ENCODE data around the gene LCK.

LCK gene

GRCh38 chr1:32239790-32240139 lies 11.3 kb upstream of the LCK start:
- Histone ChIP-seq H3K4me1 (ENCODE audit: insufficient read depth, low read length, severe bottlenecking) (peaks cover 35% of the 10 kb centered on the region), H3K79me2 (ENCODE audit: insufficient read depth, low read length) (no peaks in the 10 kb centered on the region), H3K36me3 (ENCODE audit: insufficient read depth, low read length) (peaks cover 2% of the 10 kb centered on the region; the same call in 1 of the 2 replicates), H3K9me3 (ENCODE audit: low read length) (no peaks in the 10 kb centered on the region), H3K4me3 (ENCODE audit: low read depth, low read length, poor library complexity, severe bottlenecking) (peak overlapping the region; percentile 64), H3K27ac (ENCODE audit: low read depth, low read length, poor library complexity, severe bottlenecking) (peak overlapping the region; percentile 72), H3K9ac (ENCODE audit: low read length) (peak overlapping the region; percentile 69), H3K27me3 (ENCODE audit: insufficient read depth, low read length) (no peaks in the 10 kb centered on the region), H3K4me2 (ENCODE audit: low read length) (peak overlapping the region; percentile 83), H3F3A (ENCODE audit: insufficient read depth, low read length) (peaks cover 3% of the 10 kb centered on the region; the same call in 1 of the 2 replicates), H4K20me1 (ENCODE audit: insufficient read depth, low read length) (no peaks in the 10 kb centered on the region), H3K9me2 (ENCODE audit: low read depth, low read length) (no peaks in the 10 kb centered on the region), H2AFZ (ENCODE audit: low read length) (0 out of 2 replicates have a peak overlapping the region, but pooled peaks have one; percentile 34)
- no peak for TF ChIP-seq CTCF (IDR thresholded peaks at IDR 0.05; ENCODE audit: low read length)
- no peak for TF ChIP-seq EZH2 (IDR thresholded peaks at IDR 0.05; ENCODE audit: borderline replicate concordance, low read length)

GRCh38 chr1:32240140-32240951 lies 10.7 kb upstream of the LCK start:
- Histone ChIP-seq H3K9me2 (ENCODE audit: low read depth, low read length) (no peaks in the 10 kb centered on the region), H4K20me1 (ENCODE audit: insufficient read depth, low read length) (no peaks in the 10 kb centered on the region), H3K79me2 (ENCODE audit: insufficient read depth, low read length) (no peaks in the 10 kb centered on the region), H3K9ac (ENCODE audit: low read length) (peak overlapping the region; percentile 69), H3K4me1 (ENCODE audit: insufficient read depth, low read length, severe bottlenecking) (peaks cover 33% of the 10 kb centered on the region), H3K36me3 (ENCODE audit: insufficient read depth, low read length) (no peaks in the 10 kb centered on the region), H3K9me3 (ENCODE audit: low read length) (no peaks in the 10 kb centered on the region), H3F3A (ENCODE audit: insufficient read depth, low read length) (peaks cover 3% of the 10 kb centered on the region; the same call in 1 of the 2 replicates), H3K27ac (ENCODE audit: low read depth, low read length, poor library complexity, severe bottlenecking) (peak overlapping the region; percentile 72), H3K27me3 (ENCODE audit: insufficient read depth, low read length) (no peaks in the 10 kb centered on the region), H3K4me2 (ENCODE audit: low read length) (peak overlapping the region; percentile 83), H2AFZ (ENCODE audit: low read length) (0 out of 2 replicates have a peak overlapping the region, but pooled peaks have one; percentile 34), H3K4me3 (ENCODE audit: low read depth, low read length, poor library complexity, severe bottlenecking) (peak overlapping the region; percentile 64)
- TF ChIP-seq EZH2 (IDR thresholded peaks at IDR 0.05; ENCODE audit: borderline replicate concordance, low read length) = no peak
- peak; percentile 40 for TF ChIP-seq CTCF (IDR thresholded peaks at IDR 0.05; ENCODE audit: low read length)

GRCh38 chr1:32241001-32241763 lies 9.9 kb upstream of the LCK start:
- no peaks in the 10 kb centered on the region for H3K79me2 ChIP-seq (ENCODE audit: insufficient read depth, low read length)
- H3K36me3 ChIP-seq (ENCODE audit: insufficient read depth, low read length) = no peaks in the 10 kb centered on the region
- no peaks in the 10 kb centered on the region for H3K9me2 ChIP-seq (ENCODE audit: low read depth, low read length)
- H3F3A ChIP-seq (ENCODE audit: insufficient read depth, low read length) = peaks cover under 1% of the 10 kb centered on the region; the same call in 1 of the 2 replicates
- H3K9ac ChIP-seq (ENCODE audit: low read length) = peak overlapping the region; percentile 69
- no peak for TF ChIP-seq EZH2 (IDR thresholded peaks at IDR 0.05; ENCODE audit: borderline replicate concordance, low read length)
- TF ChIP-seq CTCF (IDR thresholded peaks at IDR 0.05; ENCODE audit: low read length) = no peak
- H3K4me1 ChIP-seq (ENCODE audit: insufficient read depth, low read length, severe bottlenecking) = peaks cover 40% of the 10 kb centered on the region
- H2AFZ ChIP-seq (ENCODE audit: low read length) = 0 out of 2 replicates have a peak overlapping the region, but pooled peaks have one; percentile 5
- H4K20me1 ChIP-seq (ENCODE audit: insufficient read depth, low read length) = no peaks in the 10 kb centered on the region
- H3K27ac ChIP-seq (ENCODE audit: low read depth, low read length, poor library complexity, severe bottlenecking) = peak overlapping the region; percentile 72
- peak overlapping the region; percentile 83 for H3K4me2 ChIP-seq (ENCODE audit: low read length)
- H3K27me3 ChIP-seq (ENCODE audit: insufficient read depth, low read length) = no peaks in the 10 kb centered on the region
- H3K4me3 ChIP-seq (ENCODE audit: low read depth, low read length, poor library complexity, severe bottlenecking) = peak overlapping the region; percentile 64
- no peaks in the 10 kb centered on the region for H3K9me3 ChIP-seq (ENCODE audit: low read length)

Data from OCI-LY1 (cell line).